ENCODE measurements around the gene NFKB1. TPM values are rescaled to one million over a fixed set of nuclear protein-coding genes. Genes with fewer than 3 reads are reported as not detected.
"Not testable (repeated sequence)": the region's sequence is repeated elsewhere in the genome, so short reads cannot be mapped to it uniquely, and the experiment has no call there.

Gene NFKB1
- total RNA-seq, 1 experiment from 2014 or later = 27.3 TPM

DNA sequence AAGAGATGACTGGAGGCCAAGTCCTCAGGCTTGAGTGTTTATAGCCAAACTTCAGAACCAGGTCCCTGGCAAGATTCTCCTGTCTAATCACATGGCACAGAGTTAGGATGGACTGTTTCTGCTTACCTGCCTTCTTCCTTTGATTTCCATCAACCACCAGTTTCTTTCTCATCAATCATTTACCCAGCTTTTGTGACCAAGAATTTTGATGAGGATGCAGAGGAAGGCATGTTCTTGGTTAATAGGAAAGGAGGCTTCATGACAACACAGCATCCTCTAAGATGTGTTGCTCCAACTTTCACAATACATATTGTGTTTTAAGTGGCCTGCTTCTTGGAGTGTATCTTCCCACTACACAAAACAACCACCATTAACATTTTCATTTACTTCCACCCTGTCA, 65.3 kb downstream of the NFKB1 start:
- no peak for DNase-seq (ENCODE audit: low spot score)

DNA sequence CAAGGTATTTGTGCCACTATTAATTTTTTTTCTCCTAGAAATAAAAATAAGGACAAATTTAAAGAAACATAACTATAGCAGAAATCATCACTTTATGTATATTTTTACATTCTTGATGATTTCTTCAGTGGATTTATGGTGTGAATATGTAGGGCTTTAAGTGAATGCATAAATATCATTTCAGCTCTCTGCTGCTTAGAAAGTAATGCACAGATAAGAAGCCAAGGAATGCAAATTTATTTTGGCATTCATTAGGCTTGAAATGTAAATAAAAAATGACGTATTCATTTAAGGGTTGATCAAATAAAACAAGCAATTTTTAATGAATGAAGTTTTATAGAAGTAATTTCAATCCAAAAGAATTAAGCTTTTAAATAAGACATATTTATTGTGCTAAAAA, 66.3 kb downstream of the NFKB1 start:
- DNase-seq (ENCODE audit: low spot score) = no peak

DNA sequence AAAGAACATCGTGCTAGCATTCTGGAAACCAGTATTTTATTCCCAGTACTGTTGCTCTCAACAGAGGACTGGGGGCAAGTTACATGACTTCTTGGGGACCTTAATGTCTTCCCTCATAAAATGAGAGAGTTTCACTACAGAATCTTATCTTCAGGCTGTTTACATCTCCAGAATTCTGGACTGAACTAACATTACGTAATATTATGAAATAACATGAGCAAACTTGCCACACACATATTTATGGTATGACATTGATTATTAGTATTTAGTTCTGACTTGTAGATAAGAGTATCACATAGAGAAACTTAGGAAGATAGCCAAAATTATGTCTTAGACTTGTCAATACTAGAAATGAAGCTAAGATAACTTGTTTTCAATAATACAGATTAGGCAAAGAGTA, 68.0 kb downstream of the NFKB1 start:
- no peak for DNase-seq (ENCODE audit: low spot score)

DNA sequence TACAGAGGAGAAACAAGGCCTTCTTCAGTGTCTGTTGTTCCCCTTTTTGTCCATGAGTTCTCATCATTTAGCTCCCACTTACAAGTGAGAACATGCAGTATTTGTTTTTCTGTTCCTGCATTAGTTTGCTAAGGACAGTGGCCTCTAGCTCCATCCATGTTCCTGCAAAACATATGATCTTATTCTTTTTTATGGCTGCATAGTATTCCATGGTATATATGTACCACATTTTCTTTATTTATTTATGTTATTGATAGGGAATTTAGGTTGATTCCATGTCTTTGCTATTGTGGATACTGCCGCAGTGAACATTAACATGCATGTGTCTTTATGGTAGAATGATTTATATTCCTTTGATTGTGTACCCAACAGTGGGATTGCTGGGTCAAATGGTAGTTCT, 69.1 kb downstream of the NFKB1 start:
- DNase-seq (ENCODE audit: low spot score) = not testable (repeated sequence)

DNA sequence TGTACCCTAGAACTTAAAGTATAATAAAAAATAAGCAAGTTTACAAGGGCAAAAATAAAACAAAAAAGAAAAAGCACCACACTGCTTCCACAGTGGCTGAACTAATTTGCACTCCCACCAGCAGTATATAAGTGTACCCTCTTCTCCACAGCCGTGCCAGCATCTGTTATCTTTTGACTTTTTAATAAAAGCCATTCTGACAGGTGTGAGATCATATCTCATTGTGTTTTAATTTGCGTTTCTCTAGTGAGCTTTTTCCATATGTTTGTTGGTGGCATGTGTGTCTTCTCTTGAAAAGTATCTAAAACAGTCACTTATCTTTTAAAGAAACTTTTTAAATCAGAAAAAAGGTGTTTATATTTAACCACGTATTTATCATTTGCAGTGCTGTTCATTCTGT, 71.3 kb downstream of the NFKB1 start:
- no peak for DNase-seq (ENCODE audit: low spot score)

DNA sequence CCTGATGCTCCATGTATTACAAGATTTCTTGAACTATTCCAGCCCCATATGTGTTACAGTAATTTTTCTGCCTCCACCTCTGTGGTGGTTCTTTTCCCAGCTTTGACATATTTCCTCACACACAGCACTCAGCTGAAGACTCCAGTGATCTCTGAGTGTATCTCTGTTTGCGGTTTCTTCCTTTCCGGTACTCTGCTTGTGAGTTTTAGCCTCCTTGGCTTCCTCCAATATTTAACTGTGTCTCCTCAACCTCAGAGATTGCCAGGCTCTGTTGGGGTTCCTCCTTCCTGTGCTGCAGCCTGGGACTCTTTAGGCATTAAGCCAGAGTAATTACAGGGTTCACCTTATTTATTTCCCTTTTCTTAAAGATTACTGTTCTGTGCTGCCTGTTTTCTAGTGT, 73.2 kb downstream of the NFKB1 start:
- peak; percentile 46 for DNase-seq (ENCODE audit: low spot score)

DNA sequence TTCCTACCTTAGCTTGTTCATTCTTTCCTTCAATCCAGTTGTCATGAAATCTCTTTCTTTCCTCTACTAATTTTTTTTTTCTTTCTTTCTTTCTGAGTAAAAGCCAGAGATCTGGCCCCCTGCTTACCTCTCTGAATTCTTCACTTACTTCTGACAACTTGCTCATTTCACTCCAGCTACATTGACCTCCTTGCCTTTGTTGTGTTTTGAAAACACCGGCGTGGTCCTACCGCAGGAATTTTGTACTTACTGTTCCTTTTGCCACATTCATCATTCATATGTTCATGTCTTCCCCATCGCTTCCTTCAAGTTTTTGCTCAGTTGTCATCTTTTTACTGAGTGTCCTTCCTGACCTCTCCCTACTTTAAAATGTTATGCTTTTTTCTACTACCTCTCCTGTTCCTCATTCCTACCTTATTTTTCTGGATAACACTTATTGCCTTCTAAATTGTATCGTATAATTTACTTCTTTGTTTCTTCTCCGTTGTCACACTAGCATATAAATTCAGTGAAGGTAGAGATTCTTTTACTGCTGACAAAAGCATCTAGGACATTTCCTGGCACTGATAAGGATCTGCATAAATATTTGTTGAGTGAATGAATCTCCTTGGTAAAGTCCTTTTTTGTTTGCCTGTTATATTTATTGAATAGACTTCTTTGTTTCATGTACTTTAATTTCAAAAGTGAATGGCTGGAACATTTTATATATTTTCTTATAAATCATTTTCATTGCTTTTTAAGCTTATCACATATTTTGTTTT, 74.4 kb downstream of the NFKB1 start:
- DNase-seq (ENCODE audit: low spot score) = peak; percentile 14

DNA sequence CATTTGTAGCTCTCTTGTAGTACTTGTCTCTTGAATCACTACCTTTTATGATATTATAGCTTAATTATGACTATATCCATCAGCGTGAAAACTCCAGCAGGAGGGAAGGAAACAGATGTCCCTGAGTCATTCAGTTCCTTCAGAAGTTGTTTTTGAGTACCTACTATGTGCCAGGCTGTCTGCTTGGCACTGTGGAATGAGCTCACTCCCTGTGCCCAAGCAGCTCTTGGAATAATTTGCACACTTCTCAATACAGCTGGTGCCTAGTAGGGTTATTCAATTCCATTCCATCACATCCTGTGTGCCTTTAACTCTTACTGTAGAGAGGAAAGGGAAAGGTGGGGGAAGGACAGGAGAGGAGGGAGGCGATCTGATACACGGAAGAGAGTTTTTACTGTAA, 77.1 kb downstream of the NFKB1 start:
- DNase-seq (ENCODE audit: low spot score) = no peak

DNA sequence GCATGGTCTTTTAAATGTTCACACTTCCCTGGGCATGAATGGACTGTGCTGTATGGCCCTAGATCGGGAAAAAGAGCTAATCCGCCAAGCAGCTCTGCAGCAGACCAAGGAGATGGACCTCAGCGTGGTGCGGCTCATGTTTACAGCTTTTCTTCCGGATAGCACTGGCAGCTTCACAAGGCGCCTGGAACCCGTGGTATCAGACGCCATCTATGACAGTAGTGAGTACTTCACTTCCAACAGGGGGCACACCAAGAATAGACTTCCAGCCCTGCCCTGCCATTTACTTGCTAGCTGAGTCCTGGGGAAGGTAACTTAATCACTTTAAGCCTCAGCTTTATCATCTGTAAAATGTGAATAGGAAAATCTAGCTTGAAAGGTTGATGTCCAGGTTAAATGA, 77.7 kb downstream of the NFKB1 start:
- no peak for DNase-seq (ENCODE audit: low spot score)

DNA sequence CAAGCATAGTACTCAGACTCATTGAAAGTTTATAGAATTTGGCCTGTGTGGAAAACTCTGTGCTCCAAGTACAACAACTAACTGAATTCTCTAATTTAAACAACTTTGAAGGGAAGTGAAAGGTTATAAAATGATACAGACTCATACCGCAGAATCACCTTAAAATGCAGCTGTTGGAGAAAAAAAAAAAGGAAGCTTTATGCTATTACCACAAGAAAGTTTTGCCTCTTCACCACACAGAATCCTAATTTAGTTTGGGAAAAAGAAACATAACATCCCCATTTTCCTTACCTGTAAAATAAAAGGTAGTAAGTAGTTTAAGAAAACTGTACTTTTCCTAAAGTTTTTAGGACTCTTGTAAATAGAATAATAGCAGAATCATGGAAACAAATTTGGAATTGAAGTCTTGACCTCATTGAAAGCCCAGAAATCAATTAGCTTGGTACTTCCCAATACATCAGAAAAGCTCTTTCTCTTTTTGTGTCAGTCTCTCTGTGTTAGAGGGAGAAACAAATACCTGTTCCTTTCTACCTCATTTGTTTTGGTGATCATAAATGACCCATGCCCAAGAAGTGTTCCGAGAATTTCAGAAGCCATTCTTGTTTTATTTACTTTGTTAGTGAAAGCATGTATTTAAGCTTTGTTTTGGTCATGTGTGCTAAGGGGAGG, 78.8 kb downstream of the NFKB1 start:
- DNase-seq (ENCODE audit: low spot score) = no peak

DNA sequence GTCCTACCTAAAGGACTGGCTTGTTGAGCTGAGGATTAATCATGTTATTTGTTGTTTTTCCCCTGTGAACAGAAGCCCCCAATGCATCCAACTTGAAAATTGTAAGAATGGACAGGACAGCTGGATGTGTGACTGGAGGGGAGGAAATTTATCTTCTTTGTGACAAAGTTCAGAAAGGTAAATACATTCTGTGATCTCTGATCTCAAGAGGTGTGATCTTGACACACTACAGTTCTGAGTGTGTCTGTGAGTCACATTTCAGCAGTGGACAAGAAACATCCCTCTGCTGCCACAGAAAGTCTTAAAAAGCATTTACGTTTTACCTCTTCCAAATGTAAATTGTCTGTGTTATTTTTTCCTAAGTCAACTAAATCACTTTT, 79.3 kb downstream of the NFKB1 start:
- DNase-seq (ENCODE audit: low spot score) = no peak

DNA sequence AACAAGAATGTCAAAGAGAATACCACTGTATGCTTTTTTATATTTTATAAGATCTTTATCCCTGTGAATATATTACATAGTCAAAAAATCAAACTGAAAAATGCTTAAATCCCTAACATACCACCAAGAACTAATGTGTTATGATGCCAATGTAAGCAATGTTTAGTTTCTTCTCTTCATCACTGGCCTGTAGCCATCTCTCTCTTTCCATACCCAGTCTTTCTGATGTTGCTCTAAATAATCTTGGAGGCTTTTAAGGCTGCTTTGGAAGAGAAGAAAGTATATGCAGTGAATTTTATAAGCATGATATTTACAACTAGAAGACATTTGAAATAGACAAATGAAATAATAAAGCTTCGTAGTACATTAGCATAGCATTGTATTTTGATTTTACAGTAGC, 82.9 kb downstream of the NFKB1 start:
- DNase-seq (ENCODE audit: low spot score) = no peak

DNA sequence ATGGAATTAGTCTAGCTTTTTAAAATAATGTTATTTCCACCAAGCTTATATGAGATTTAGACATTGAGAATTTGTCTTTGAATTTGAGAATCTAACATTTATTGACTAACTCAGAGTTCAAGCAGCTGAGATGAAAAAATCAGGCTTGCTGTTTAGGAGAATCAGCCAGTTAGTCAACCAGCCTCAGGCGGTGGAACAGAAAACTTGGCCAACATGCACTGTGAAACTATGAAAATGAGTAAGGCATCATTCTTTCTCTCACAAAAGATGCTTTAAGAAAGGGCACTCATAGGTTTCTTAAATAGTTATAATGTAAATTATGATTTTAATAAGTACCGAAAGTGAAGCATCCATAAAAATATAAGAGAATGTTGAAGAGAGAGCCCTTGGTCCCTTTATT, 84.2 kb downstream of the NFKB1 start:
- DNase-seq (ENCODE audit: low spot score) = no peak

DNA sequence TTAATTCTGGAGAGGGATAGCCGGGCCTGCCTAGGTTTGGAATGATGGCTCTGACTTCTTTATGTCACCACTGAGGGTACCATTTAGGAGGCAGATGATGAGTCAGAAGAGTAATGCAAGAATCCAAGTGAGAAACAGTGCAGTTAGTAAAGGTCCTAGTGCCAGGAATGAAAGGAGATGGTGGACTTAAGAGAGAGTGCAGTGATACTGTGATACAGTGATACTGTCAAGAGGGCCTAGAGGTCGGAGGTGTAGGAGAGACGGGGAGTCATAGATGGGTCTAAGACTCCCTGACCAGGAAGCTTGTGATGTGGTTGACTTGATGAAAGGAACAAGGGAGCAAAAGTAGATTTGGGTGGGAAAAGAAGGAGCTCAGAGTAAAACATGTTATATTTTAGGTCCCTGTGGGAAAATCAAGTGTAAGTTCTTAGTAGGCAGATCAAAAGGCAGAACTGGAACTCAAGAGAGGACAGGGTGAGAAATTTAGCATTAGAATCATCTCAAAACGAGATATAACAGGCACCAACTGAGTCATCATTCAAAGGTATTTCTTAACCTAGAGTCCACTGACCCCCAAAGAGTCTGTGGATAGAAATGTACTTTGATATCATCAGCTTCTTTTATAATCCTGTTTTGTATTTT, 85.0 kb downstream of the NFKB1 start:
- no peak for DNase-seq (ENCODE audit: low spot score)

DNA sequence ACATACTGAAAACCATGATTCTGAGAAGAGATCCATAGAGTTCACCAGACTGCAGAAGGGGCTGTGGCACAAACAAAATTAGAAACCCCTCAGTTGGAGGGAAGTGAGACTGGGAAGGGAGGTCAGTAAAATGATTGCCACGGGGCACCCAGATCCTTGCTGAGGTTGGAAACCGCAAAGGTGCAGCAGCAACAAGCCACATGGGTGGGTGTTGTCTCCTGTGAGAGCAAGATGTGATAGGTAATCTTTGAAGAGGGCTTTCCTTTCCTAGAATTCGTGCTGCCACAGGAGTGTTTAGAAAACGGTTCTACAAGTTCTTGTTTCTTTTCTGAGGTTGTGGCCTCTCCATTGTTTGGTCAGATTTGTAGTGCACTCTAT, 85.5 kb downstream of the NFKB1 start:
- DNase-seq (ENCODE audit: low spot score) = no peak

DNA sequence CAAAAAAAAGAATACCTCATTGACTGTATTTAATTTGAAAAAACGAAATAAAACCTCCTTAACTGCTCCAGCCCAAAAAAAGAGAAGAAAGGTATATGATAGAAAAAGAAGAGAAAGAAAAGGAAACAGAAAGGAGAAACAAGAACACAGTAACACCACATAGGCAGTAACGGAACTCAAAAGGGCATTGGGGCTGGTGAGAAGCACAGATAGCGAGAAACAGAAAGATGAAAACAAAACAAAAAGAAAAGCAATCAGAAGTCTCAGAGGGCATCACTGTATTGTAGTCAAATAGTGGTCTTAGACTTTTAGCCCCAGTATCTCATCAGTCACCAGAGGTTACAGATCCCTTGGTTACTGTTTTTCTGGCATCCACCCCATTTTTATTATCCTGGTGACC, 88.6 kb downstream of the NFKB1 start:
- no peak for DNase-seq (ENCODE audit: low spot score)

DNA sequence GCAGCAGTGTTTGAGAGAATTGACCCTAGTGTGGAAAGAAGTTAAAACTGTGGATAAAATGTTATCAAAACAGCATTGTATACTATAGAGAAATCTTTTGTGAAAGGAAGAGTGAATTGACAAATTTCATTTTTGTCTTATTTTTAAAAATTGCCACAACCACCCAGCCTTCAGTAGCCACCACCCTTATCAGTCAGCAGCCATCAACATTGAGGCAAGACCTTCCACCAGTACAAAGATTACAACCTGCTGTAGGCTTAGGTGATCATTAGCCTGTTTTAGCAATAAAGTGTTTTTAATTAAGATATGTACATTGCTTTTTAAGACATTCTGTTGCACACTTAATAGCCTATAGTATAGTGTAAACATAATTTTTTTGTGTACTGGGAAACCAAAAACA, 91.1 kb downstream of the NFKB1 start:
- DNase-seq (ENCODE audit: low spot score) = no peak

DNA sequence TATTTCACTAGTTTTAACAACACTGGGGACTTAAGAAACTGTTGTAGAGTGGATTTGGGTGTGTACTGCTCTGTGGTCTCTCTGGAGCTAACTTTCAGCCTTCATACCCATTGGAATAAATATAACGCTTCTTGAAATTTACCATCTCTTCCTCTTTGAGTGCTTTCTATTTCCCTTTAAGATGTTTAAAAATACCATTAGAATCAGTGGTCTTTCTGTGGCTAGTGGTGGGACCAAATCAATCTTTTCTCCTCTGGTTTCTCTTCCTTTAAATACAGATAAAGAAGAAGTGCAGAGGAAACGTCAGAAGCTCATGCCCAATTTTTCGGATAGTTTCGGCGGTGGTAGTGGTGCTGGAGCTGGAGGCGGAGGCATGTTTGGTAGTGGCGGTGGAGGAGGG, 92.0 kb downstream of the NFKB1 start:
- DNase-seq (ENCODE audit: low spot score) = no peak

DNA sequence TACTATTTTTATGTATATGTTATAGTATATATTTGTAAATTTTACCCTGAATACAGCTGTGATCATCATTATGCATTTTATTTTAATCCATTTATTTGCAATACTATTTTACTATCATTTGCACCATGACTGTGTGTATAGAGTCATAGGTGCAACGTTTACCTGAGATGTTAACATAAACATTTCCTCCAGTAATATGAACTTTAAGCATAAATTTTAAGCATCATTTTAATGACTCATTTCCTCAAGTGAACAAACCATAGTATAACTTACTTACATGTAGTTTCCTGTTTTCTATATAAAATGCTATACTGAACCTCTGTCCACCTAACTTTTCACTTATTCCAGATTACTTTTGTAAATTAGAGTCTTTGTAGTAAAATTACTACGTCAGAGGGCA, 92.8 kb downstream of the NFKB1 start:
- DNase-seq (ENCODE audit: low spot score) = no peak

DNA sequence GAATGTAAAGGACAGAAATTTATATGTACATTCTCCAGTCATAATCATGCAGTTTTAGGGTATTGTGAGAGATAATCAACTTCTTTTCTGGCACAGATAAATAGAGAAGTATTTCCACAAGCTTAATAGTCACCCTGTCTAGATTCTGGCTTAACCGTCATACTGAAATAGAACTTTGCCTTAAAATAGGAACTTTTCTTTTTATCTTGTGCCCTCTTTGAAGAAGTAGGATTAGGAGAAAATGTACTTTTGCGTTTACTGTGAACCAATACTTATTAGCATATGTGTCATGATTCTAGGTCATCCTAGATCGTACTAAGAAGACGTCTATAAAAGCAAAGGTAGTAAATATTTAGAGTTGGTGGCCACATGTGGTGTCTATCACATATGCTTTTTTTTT, 95.4 kb downstream of the NFKB1 start:
- no peak for DNase-seq (ENCODE audit: low spot score)

DNA sequence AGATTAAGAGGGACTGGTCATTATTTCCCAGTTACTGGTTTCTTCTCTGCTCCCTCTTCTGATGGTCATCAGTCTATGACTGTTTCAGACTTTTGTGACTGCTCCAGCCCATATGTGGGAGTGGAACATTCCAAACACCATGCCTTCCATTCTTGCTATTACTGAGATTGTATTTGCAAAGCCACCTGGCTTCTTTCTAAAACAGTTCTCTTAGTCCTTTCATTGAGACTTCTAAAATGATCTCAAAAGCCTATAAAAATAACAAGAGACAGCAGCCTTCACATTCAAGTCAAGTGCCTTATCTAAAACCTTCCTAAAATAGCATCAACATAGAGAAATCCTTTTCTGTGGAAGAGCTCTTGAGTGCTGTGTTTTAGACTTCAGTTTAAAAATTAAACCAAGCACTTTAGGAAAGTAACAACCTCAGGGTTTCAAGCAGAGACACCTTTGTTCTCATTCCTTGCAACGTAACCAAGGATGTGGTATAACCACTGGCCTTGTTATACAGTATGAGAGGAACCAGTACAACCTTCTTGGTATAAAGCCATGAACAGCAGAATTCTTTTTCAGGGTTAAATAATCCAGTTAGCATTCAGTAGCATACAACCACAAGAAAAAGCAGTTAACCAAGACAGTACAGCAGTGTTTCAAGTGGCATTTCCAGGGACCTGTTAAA, 97.1 kb downstream of the NFKB1 start:
- no peak for DNase-seq (ENCODE audit: low spot score)

DNA sequence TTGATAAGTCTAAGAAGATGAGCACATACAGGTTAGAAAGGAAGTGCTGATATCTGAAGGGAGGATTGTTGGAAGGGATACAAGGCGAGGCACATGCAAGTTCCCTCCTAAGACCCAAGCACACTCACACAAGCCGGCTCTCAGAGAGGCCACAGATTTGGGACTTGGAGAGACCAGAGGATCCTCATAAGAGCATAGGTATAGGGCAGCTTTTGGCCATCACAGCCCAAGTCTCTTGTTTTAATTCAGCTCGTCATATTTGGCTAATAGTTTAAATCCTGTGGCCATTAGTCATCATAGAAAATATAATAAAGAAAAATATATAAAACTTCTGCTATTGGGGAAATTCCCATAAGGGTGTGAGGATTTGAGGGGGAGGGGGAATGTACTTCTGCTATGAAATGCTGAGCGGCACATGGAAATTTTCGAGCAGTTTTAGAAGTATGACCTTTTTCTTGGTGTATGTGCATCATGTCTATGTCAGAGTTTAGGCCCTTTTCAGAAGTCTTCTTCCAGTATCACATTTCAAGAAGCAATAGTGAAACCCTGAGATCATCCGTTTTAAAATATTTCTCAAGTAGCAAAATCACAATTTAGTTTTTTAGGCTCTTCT, 97.7 kb downstream of the NFKB1 start:
- DNase-seq (ENCODE audit: low spot score) = no peak
